Smooth muscle cell (in vitro differentiated cells): ENCODE measurements around the gene CLEC19A. TPM values are rescaled to one million over a fixed set of nuclear protein-coding genes. Genes with fewer than 3 reads are reported as not detected.

ENCODE experiments used
- DNase-seq: peaks from one replicate; lab custom pipeline; 2025; ENCODE audit not compliant: unreplicated experiment; lab: John Stamatoyannopoulos, UW
- H2AFZ ChIP-seq: fragments of 200-600 bp; sonication (generic); 2 replicates; pipeline ENCODE4 v1.6.0; 2016; ENCODE audit warnings: antibody characterized with exemption, low read depth, mild to moderate bottlenecking
- H3F3A ChIP-seq: fragments of 200-600 bp; sonication (generic); 2 replicates; pipeline ENCODE4 v1.6.0; 2017; ENCODE audit warnings: antibody characterized with exemption, low read depth
- H3K27ac ChIP-seq: fragments of 200-600 bp; sonication (generic); 2 replicates; pipeline ENCODE4 v1.5.1; 2016; ENCODE audit warnings: low read depth, mild to moderate bottlenecking
- H3K27me3 ChIP-seq: fragments of 200-600 bp; sonication (generic); 2 replicates; pipeline ENCODE4 v1.6.1; 2016; ENCODE audit warnings: low read depth, mild to moderate bottlenecking
- H3K36me3 ChIP-seq: fragments of 200-600 bp; sonication (generic); 2 replicates; pipeline ENCODE4 v1.5.1; 2016; ENCODE audit warnings: low read depth
- H3K4me1 ChIP-seq: fragments of 200-600 bp; sonication (generic); 2 replicates; pipeline ENCODE4 v1.5.1; 2016; ENCODE audit warnings: low read depth
- H3K4me2 ChIP-seq: fragments of 200-600 bp; sonication (generic); 2 replicates; pipeline ENCODE4 v1.6.0; 2016; ENCODE audit warnings: mild to moderate bottlenecking
- H3K4me3 ChIP-seq: fragments of 200-600 bp; sonication (generic); 2 replicates; pipeline ENCODE4 v1.5.1; 2016; ENCODE audit warnings: mild to moderate bottlenecking
- H3K79me2 ChIP-seq: fragments of 200-600 bp; sonication (generic); 2 replicates; pipeline ENCODE4 v1.6.0; 2016; ENCODE audit warnings: low read depth, mild to moderate bottlenecking
- H3K9ac ChIP-seq: fragments of 200-600 bp; sonication (generic); 2 replicates; pipeline ENCODE4 v1.6.0; 2016; ENCODE audit warnings: low read depth
- H3K9me3 ChIP-seq: fragments of 200-600 bp; sonication (generic); replicated peaks from 2 replicates; pipeline ENCODE4 v1.5.1; 2016; ENCODE audit warnings: low read depth
- H4K20me1 ChIP-seq: fragments of 200-600 bp; sonication (generic); 2 replicates; pipeline ENCODE4 v1.6.0; 2016; ENCODE audit warnings: low read depth
- CTCF ChIP-seq: fragments of 200-600 bp; sonication (generic); IDR thresholded peaks from 2 replicates; pipeline ENCODE4 v1.5.1; 2017; ENCODE audit warnings: borderline replicate concordance, mild to moderate bottlenecking, antibody characterized with exemption; ENCODE audit not compliant: insufficient read depth, poor library complexity, severe bottlenecking
- WGBS: methylation state at CpG from one replicate; pipeline ENCODE4 v1.1.7; 2016; ENCODE audit warnings: low lambda C conversion rate; 5-methylcytosine and 5-hydroxymethylcytosine counted together
- polyA plus RNA-seq: library from polyadenylated mRNA; unstranded; fragments of >200 nt; fragmentation: Nextera tagmentation; extraction: Ambion mirVana; gene quantifications from 2 replicates; pipeline ENCODE4 v1.2.1, GENCODE V29; 2016
- total RNA-seq: library from RNA; depleted of rRNA; stranded (reverse); fragments of >200 nt; gene quantifications from 2 replicates; pipeline ENCODE4 v1.2.3, GENCODE V29; 2014

The CLEC19A gene
- total and polyA plus RNA-seq, 2 experiments from 2014 or later = not detected

DNA sequence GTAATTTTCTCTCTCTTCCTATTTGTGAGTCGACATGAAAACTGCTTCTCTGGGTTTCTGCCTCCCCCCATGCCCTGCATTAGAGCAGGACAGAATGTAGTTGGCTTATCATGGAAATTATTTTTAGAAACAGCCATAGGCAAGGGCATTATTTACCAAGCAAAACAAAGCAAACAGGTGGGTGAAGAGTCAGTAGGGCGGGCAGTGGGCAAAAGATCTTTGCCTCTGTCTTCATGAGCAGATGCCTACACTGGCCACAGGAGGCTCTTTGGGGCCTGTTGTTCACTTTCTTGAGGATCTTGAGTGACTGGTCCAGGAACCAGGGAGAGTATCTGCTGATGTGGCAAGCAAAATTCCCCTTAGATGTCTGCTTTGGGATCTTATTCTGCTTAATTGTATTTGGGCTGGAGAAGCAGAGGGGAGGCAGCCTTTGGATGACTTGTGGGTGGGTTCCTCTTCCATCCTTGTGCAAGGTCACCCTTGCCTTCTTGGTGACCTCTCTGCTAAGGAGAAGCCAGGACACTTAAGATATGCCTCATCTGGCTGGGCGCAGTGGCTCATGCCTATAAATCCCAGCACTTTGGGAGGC lies 42.5 kb upstream of the CLEC19A start:
- Histone ChIP-seq H3K36me3 (no peaks in the 10 kb centered on the region), H3F3A (no peaks in the 10 kb centered on the region), H3K9ac (no peak overlapping the region), H3K4me2 (no peak overlapping the region), H3K4me3 (no peak overlapping the region), H3K27me3 (no peaks in the 10 kb centered on the region), H3K27ac (no peak overlapping the region), H3K4me1 (no peaks in the 10 kb centered on the region), H4K20me1 (no peaks in the 10 kb centered on the region), H3K79me2 (no peaks in the 10 kb centered on the region), H3K9me3 (no peaks in the 10 kb centered on the region), H2AFZ (no peak overlapping the region)
- no peak for TF ChIP-seq CTCF
- 90% methylated on average over 3 of the region's 3 CpGs for WGBS
- DNase-seq = no peak

DNA sequence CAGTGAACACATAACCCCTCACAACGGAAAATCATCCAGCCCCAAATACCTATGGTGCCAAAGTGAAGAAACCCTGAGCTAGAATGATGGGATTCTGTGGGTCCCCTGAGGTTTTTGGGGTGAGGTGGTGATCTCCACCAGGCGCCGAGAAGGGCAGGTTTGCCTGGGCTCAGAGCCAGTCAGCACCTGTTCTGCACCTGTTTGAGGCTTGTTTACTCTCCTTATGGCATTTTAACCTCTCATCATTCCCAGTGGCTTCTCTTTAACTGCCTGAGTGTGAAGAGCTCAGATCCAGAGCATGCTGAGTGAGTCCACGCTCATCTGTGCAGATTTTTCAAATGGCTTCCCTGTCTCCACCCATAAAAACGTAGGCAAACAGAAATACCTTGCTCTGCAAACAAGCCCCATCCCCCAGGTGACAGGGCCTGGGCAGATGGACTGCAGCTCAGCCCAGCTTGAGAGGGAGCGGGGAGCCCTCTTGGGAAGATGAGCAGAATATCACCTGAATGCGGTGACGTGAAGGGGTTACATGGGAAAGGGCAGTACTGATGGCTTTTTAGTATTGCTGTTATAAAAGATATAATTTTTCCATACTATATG lies 40.1 kb upstream of the CLEC19A start:
- Histone ChIP-seq H3K27ac (no peak overlapping the region), H3K4me3 (no peak overlapping the region), H2AFZ (no peak overlapping the region), H4K20me1 (no peaks in the 10 kb centered on the region), H3K9ac (no peak overlapping the region), H3K4me1 (no peaks in the 10 kb centered on the region), H3K36me3 (no peaks in the 10 kb centered on the region), H3K9me3 (no peaks in the 10 kb centered on the region), H3K79me2 (no peaks in the 10 kb centered on the region), H3K27me3 (no peaks in the 10 kb centered on the region), H3K4me2 (no peak overlapping the region), H3F3A (no peaks in the 10 kb centered on the region)
- no peak for TF ChIP-seq CTCF
- DNase-seq = no peak
- 87% methylated on average over 8 of the region's 8 CpGs for WGBS

DNA sequence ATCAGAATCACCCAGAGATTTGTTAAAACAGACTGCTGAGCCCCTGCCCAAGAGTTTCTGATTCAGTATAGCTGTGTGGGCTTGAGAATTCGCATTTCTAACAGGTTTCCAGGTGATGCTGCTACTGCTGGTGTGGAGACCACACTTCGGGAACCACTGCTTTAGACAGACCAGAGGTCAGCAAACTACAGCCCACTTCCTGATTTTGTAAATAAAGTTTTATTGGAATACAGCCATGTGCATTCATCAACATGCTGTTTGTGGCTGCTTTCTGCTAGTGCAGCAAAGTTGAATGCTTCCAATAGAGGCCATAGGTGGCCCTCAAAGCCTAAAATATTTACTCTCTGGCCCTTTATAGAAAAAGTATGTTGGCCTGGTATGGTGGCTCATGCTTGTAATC lies 32.6 kb upstream of the CLEC19A start:
- Histone ChIP-seq H3K79me2 (no peaks in the 10 kb centered on the region), H3K27me3 (no peaks in the 10 kb centered on the region), H4K20me1 (no peaks in the 10 kb centered on the region), H3K36me3 (no peaks in the 10 kb centered on the region), H3K9me3 (no peaks in the 10 kb centered on the region), H3K4me1 (no peaks in the 10 kb centered on the region), H3K4me3 (no peak overlapping the region), H3F3A (no peaks in the 10 kb centered on the region), H3K9ac (no peak overlapping the region), H3K4me2 (no peak overlapping the region), H3K27ac (no peak overlapping the region), H2AFZ (no peak overlapping the region)
- DNase-seq = no peak
- no peak for TF ChIP-seq CTCF
- WGBS = 100% methylated on average over 2 of the region's 2 CpGs

DNA sequence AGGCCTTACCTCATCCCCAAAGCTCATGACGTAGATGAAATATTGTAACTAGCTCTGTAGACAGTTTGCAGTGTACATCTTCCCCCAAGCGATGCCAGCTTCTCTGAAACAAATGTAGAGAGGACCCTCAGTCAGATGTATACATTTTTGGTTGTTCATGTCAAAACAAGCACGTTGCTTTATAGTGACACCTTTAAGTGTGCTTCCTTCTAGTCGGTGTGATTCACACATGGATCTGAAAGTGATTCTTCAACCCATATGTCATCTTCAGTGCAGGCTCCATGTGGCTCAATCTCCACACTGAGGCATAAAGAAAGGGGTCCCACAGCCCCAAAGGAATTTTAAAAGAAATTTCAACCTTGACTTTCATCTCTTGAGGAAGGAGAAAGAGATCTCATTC lies 30.9 kb upstream of the CLEC19A start:
- Histone ChIP-seq H3K9ac (no peak overlapping the region), H3K4me1 (no peaks in the 10 kb centered on the region), H3F3A (no peaks in the 10 kb centered on the region), H3K79me2 (no peaks in the 10 kb centered on the region), H3K4me2 (no peak overlapping the region), H3K4me3 (no peak overlapping the region), H3K36me3 (no peaks in the 10 kb centered on the region), H3K27me3 (no peaks in the 10 kb centered on the region), H2AFZ (no peak overlapping the region), H3K9me3 (no peaks in the 10 kb centered on the region), H4K20me1 (no peaks in the 10 kb centered on the region), H3K27ac (no peak overlapping the region)
- no peak for TF ChIP-seq CTCF
- WGBS = 89% methylated on average over 4 of the region's 4 CpGs
- no peak for DNase-seq
